HEK293 (cell line): ENCODE data around the gene DGKD.

Source experiments
- CTCF ChIP-seq: fragments of 450-650 bp; formaldehyde crosslinking; IDR thresholded peaks from 2 replicates; pipeline ENCODE4 v1.5.1; 2016; ENCODE audit warnings: missing biosample characterization, missing genetic modification characterization
- FEZF1 ChIP-seq: fragments of 450-650 bp; formaldehyde crosslinking; IDR thresholded peaks from 2 replicates; pipeline ENCODE4 v1.5.1; 2016; ENCODE audit warnings: missing biosample characterization, missing genetic modification characterization
- GLI2 ChIP-seq: fragments of 450-650 bp; formaldehyde crosslinking; IDR thresholded peaks from 2 replicates; pipeline ENCODE4; 2017; ENCODE audit warnings: missing biosample characterization, missing genetic modification characterization, low read depth, borderline replicate concordance
- PBX3 ChIP-seq: sonication (generic); formaldehyde crosslinking; IDR thresholded peaks from 2 replicates; pipeline ENCODE4 v1.8.1; 2022; ENCODE audit warnings: mild to moderate bottlenecking, moderate library complexity, missing genetic modification reagents
- ZNF132 ChIP-seq: fragments of 450-650 bp; formaldehyde crosslinking; IDR thresholded peaks from 2 replicates; pipeline ENCODE4 v1.5.1; 2017; ENCODE audit warnings: missing biosample characterization, missing genetic modification characterization, borderline replicate concordance
- ZNF221 ChIP-seq: fragments of 450-650 bp; formaldehyde crosslinking; IDR thresholded peaks from 2 replicates; pipeline ENCODE4 v1.5.1; 2017; ENCODE audit warnings: missing biosample characterization, missing genetic modification characterization, borderline replicate concordance
- ZNF239 ChIP-seq: fragments of 450-650 bp; formaldehyde crosslinking; IDR thresholded peaks from 2 replicates; pipeline ENCODE4 v1.5.1; 2016; ENCODE audit warnings: missing biosample characterization, missing genetic modification characterization
- ZNF302 ChIP-seq: fragments of 450-650 bp; formaldehyde crosslinking; IDR thresholded peaks from 2 replicates; pipeline ENCODE4 v1.5.1; 2016; ENCODE audit warnings: missing biosample characterization, missing genetic modification characterization, low read depth
- ZNF354C ChIP-seq: fragments of 450-650 bp; formaldehyde crosslinking; IDR thresholded peaks from 2 replicates; pipeline ENCODE4 v1.5.1; 2016; ENCODE audit warnings: missing biosample characterization, missing genetic modification characterization, low read depth, borderline replicate concordance
- ZNF423 ChIP-seq: fragments of 450-650 bp; formaldehyde crosslinking; IDR thresholded peaks from 2 replicates; pipeline ENCODE4 v1.5.1; 2016; ENCODE audit warnings: missing biosample characterization, missing genetic modification characterization
- ZNF501 ChIP-seq: fragments of 450-650 bp; formaldehyde crosslinking; IDR thresholded peaks from 2 replicates; pipeline ENCODE4 v1.5.1; 2016; ENCODE audit warnings: missing biosample characterization, missing genetic modification characterization
- ZNF548 ChIP-seq: fragments of 450-650 bp; formaldehyde crosslinking; IDR thresholded peaks from 2 replicates; pipeline ENCODE4 v1.5.1; 2016; ENCODE audit warnings: missing biosample characterization, missing genetic modification characterization
- ZNF660 ChIP-seq: fragments of 450-650 bp; IDR thresholded peaks from 2 replicates; pipeline ENCODE4 v1.5.1; 2018; ENCODE audit warnings: missing biosample characterization, mild to moderate bottlenecking, missing genetic modification characterization
- ZNF777 ChIP-seq: fragments of 450-650 bp; formaldehyde crosslinking; IDR thresholded peaks from 2 replicates; pipeline ENCODE4 v1.5.1; 2017; ENCODE audit warnings: missing biosample characterization, missing genetic modification characterization, borderline replicate concordance

- TF ChIP-seq ZNF501 (tag by site-specific recombination), result no peak
- no peak for TF ChIP-seq FEZF1
- TF ChIP-seq ZNF423 (tag by site-specific recombination), result no peak
- TF ChIP-seq ZNF239 (tag by site-specific recombination), result no peak
- TF ChIP-seq ZNF660 (tag by site-specific recombination), result no peak
- no peak for TF ChIP-seq GLI2 (tag by site-specific recombination)
- TF ChIP-seq ZNF302 (tag by site-specific recombination), result no peak
- no peak for TF ChIP-seq CTCF
- TF ChIP-seq PBX3 (CRISPR knock-in tag), result no peak
- no peak for TF ChIP-seq ZNF221
- TF ChIP-seq ZNF777 (tag by site-specific recombination), result no peak
- no peak for TF ChIP-seq ZNF354C (tag by site-specific recombination)
- no peak for TF ChIP-seq ZNF132 (tag by site-specific recombination)
- no peak for TF ChIP-seq ZNF548 (tag by site-specific recombination)
Observed at GRCh38 chr2:233373316-233373715, 19.0 kb downstream of the DGKD start.
